Astrocyte (in vitro differentiated cells and primary cell): ENCODE results near the gene ADAM33. TPM values are rescaled to one million over a fixed set of nuclear protein-coding genes. Genes with fewer than 3 reads are reported as not detected.

ENCODE experiments used
- DNase-seq: peaks from one replicate; pipeline ENCODE4 v3.0.0-alpha.2; 2010; ENCODE audit warnings: low read depth
- FAIRE-seq: peaks from 2 replicates; lab custom pipeline; 2011; peaks lifted over from hg19 to GRCh38; lab: Jason Lieb, UNC
- H2AFZ ChIP-seq: 2 replicates; pipeline ENCODE4 v1.6.0; 2012; ENCODE audit warnings: low read depth, low read length, inconsistent platforms
- H3K27ac ChIP-seq: 2 replicates; pipeline ENCODE4 v1.5.1; 2011; ENCODE audit warnings: low read depth, low read length, inconsistent platforms
- H3K27me3 ChIP-seq: 2 replicates; pipeline ENCODE4 v1.6.0; 2011; ENCODE audit warnings: low read length, inconsistent platforms; ENCODE audit not compliant: insufficient read depth
- H3K36me3 ChIP-seq: 2 replicates; pipeline ENCODE4 v1.5.1; 2011; ENCODE audit warnings: low read length, inconsistent platforms; ENCODE audit not compliant: insufficient read depth
- H3K4me1 ChIP-seq: 2 replicates; pipeline ENCODE4 v1.5.1; 2011; ENCODE audit warnings: low read length, inconsistent platforms; ENCODE audit not compliant: insufficient read depth
- H3K4me2 ChIP-seq: 2 replicates; pipeline ENCODE4 v1.6.0; 2012; ENCODE audit warnings: low read length, inconsistent platforms
- H3K4me3 ChIP-seq: 2 replicates; pipeline ENCODE4 v1.5.1; 2011; ENCODE audit warnings: low read depth, mild to moderate bottlenecking, low read length, inconsistent platforms; ENCODE audit not compliant: insufficient read depth
- H3K79me2 ChIP-seq: 2 replicates; pipeline ENCODE4 v1.6.0; 2012; ENCODE audit warnings: mild to moderate bottlenecking, low read length, inconsistent platforms; ENCODE audit not compliant: insufficient read depth
- H3K9ac ChIP-seq: 2 replicates; pipeline ENCODE4 v1.6.0; 2012; ENCODE audit warnings: mild to moderate bottlenecking, low read length, inconsistent platforms
- H3K9me3 ChIP-seq: 2 replicates; pipeline ENCODE4 v1.5.1; 2012; ENCODE audit warnings: low read depth, mild to moderate bottlenecking, low read length, inconsistent platforms; ENCODE audit not compliant: insufficient read depth
- H4K20me1 ChIP-seq: 2 replicates; pipeline ENCODE4 v1.6.0; 2012; ENCODE audit warnings: low read length, inconsistent platforms; ENCODE audit not compliant: insufficient read depth
- H3K27ac Mint-ChIP-seq: one replicate; pipeline ENCODE4 v1.8.0; 2021; ENCODE audit warnings: mild to moderate bottlenecking, mixed read lengths; ENCODE audit not compliant: unreplicated experiment
- H3K27me3 Mint-ChIP-seq: one replicate; pipeline ENCODE4 v1.8.0; 2021; ENCODE audit warnings: low read depth, mixed read lengths; ENCODE audit not compliant: unreplicated experiment
- H3K36me3 Mint-ChIP-seq: one replicate; pipeline ENCODE4 v1.8.0; 2021; ENCODE audit warnings: low read depth, mixed read lengths; ENCODE audit not compliant: unreplicated experiment
- H3K4me1 Mint-ChIP-seq: one replicate; pipeline ENCODE4 v1.8.0; 2021; ENCODE audit warnings: low read depth, mixed read lengths; ENCODE audit not compliant: unreplicated experiment
- H3K4me3 Mint-ChIP-seq: one replicate; pipeline ENCODE4 v1.8.0; 2021; ENCODE audit warnings: mild to moderate bottlenecking, moderate library complexity, mixed read lengths; ENCODE audit not compliant: unreplicated experiment
- H3K9me3 Mint-ChIP-seq: one replicate; pipeline ENCODE4 v1.8.0; 2021; ENCODE audit warnings: mild to moderate bottlenecking, mixed read lengths; ENCODE audit not compliant: unreplicated experiment
- EZH2 ChIP-seq: IDR thresholded peaks from 2 replicates; pipeline ENCODE4 v1.6.1; 2012; ENCODE audit warnings: mild to moderate bottlenecking, low read length, inconsistent platforms; ENCODE audit not compliant: insufficient read depth
- total RNA-seq: library from RNA; stranded (reverse); gene quantifications from 2 replicates; pipeline ENCODE4 v1.2.1, GENCODE V29; 2021
- TF ChIP-seq, protein P1 (sequence below): IDR thresholded peaks from 2 replicates; pipeline ENCODE4 v1.5.1; 2011; ENCODE audit warnings: low read depth, mild to moderate bottlenecking, inconsistent platforms, low read length, moderate library complexity; ENCODE audit not compliant: insufficient read depth

ADAM33 gene
- total RNA-seq, 1 donor from 2014 or later, result 3.0 TPM

DNA sequence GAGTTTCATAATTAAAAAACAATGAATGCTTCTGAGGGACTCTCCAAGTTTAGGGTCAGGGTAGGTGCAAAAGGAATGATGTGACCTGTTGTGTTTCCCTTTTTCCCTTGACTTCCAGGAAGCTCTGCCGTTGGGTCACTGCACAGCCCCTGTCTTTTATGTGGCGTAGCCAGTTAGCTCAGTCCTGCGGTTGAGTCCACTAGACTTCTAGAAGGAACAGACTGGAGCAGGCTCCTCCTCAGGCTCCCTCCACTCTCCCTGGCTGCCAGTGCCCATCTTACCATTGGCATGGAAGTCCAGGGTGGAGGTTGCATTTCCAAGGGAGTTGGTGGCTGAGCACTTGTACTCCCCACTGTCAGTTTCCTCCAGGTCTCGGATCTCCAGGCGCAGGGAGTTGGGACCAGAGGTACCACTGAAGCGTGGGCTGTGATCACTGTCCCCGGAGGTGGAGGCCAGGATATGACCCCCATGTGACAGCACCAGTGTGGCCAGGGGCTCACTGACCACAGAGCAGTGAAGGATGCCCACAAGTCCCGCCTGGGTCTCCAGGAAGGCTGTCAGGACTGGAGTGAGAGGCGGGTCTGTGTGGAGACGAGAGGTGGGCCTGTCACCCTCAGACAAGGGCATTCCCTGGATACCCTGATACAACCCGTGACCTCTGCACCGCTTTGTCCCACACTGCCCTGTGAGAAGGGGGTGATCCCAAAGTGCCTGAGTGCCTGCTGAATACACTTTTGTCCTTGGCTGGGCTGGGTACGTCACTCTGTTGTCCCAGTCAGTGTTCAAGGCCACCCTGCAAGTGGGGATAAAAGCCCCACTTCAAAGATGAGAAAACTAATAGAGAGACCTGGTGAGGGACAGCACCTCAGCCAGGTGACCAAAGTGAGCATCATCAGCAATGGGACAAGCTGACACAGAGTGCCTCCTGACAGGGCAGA is 19.5 kb upstream of the ADAM33 start:
- H3K4me3 ChIP-seq, result no peak overlapping the region
- no peaks in the 10 kb centered on the region for H3K79me2 ChIP-seq
- no peak for FAIRE-seq
- no peaks in the 10 kb centered on the region for H3K9me3 ChIP-seq
- H3K4me2 ChIP-seq, result no peak overlapping the region
- no peaks in the 10 kb centered on the region for H3K36me3 ChIP-seq
- Mint-ChIP-seq H3K27ac (no peak overlapping the region), H3K27me3 (peaks cover 40% of the 10 kb centered on the region), H3K9me3 (peaks cover 2% of the 10 kb centered on the region), H3K36me3 (no peaks in the 10 kb centered on the region), H3K4me1 (no peaks in the 10 kb centered on the region), H3K4me3 (no peak overlapping the region)
- no peak overlapping the region for H3K9ac ChIP-seq
- no peaks in the 10 kb centered on the region for H3K4me1 ChIP-seq
- no peak for DNase-seq
- no peaks in the 10 kb centered on the region for H3K27me3 ChIP-seq
- no peak overlapping the region for H3K27ac ChIP-seq
- TF ChIP-seq, protein P1, sequence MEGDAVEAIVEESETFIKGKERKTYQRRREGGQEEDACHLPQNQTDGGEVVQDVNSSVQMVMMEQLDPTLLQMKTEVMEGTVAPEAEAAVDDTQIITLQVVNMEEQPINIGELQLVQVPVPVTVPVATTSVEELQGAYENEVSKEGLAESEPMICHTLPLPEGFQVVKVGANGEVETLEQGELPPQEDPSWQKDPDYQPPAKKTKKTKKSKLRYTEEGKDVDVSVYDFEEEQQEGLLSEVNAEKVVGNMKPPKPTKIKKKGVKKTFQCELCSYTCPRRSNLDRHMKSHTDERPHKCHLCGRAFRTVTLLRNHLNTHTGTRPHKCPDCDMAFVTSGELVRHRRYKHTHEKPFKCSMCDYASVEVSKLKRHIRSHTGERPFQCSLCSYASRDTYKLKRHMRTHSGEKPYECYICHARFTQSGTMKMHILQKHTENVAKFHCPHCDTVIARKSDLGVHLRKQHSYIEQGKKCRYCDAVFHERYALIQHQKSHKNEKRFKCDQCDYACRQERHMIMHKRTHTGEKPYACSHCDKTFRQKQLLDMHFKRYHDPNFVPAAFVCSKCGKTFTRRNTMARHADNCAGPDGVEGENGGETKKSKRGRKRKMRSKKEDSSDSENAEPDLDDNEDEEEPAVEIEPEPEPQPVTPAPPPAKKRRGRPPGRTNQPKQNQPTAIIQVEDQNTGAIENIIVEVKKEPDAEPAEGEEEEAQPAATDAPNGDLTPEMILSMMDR, result no peak
- no peak for TF ChIP-seq EZH2
- no peak overlapping the region for H2AFZ ChIP-seq
- H4K20me1 ChIP-seq, result no peaks in the 10 kb centered on the region

DNA sequence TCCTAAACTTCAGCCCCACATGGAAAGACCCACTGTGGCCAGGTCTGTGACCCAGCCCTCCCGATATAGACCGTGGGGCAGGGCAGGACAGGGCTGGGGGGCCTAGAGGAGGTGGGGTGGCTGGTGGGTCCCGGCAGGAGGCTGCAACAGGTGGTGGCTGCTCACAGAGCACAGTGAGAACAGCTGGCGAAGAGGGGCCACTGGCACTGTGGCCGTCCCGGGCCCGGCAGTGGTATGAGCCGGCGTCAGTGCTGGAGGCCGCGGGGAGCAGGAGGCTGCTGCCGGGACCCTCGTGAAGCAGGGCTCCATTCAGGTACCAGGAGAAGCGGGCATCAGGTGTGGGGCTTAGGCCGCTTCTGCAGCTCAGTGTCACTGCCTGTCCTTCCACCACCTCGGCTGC is 17.2 kb upstream of the ADAM33 start:
- Mint-ChIP-seq H3K4me3 (no peak overlapping the region), H3K36me3 (no peaks in the 10 kb centered on the region), H3K27ac (no peak overlapping the region), H3K9me3 (peaks cover 2% of the 10 kb centered on the region), H3K27me3 (peaks cover 36% of the 10 kb centered on the region), H3K4me1 (no peaks in the 10 kb centered on the region)
- FAIRE-seq (no peak), DNase-seq (no peak)
- TF ChIP-seq, protein P1, result no peak
- TF ChIP-seq EZH2, result no peak
- no peak overlapping the region for H3K9ac ChIP-seq
- no peaks in the 10 kb centered on the region for H3K9me3 ChIP-seq
- H3K4me2 ChIP-seq, result no peak overlapping the region
- no peak overlapping the region for H2AFZ ChIP-seq
- H3K4me1 ChIP-seq, result no peaks in the 10 kb centered on the region
- no peaks in the 10 kb centered on the region for H4K20me1 ChIP-seq
- no peak overlapping the region for H3K4me3 ChIP-seq
- no peak overlapping the region for H3K27ac ChIP-seq
- H3K27me3 ChIP-seq, result no peaks in the 10 kb centered on the region
- H3K79me2 ChIP-seq, result no peaks in the 10 kb centered on the region
- H3K36me3 ChIP-seq, result no peaks in the 10 kb centered on the region

DNA sequence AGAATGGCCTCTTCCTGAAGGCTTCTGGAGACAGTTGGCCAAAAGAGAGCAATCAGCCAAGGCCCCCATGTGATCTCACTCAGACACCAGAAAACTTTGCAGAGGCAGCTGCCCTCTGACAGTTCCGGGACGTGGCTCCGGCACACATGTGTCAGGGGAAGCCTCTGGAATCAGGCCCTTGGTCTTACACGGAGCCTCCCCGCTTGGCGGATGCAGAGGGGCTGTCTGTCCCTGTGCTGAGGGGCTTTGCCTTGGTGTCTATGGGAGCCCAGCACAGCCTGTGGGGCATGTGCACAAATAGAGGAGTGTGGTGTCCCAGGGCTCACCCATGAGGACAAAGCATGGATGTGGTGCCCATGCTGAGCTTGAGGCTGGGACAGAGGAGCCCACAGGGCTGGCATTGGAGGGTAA is 16.8 kb upstream of the ADAM33 start:
- H3K4me1 ChIP-seq, result no peaks in the 10 kb centered on the region
- DNase-seq (no peak), FAIRE-seq (no peak)
- H3K36me3 ChIP-seq, result no peaks in the 10 kb centered on the region
- H3K27ac Mint-ChIP-seq, result no peak overlapping the region
- H3K4me1 Mint-ChIP-seq, result no peaks in the 10 kb centered on the region
- no peaks in the 10 kb centered on the region for H4K20me1 ChIP-seq
- H3K36me3 Mint-ChIP-seq, result no peaks in the 10 kb centered on the region
- no peak overlapping the region for H3K9ac ChIP-seq
- H3K79me2 ChIP-seq, result no peaks in the 10 kb centered on the region
- no peak overlapping the region for H3K4me3 Mint-ChIP-seq
- H3K4me2 ChIP-seq, result no peak overlapping the region
- TF ChIP-seq, protein P1, result no peak
- TF ChIP-seq EZH2, result no peak
- no peak overlapping the region for H2AFZ ChIP-seq
- H3K9me3 Mint-ChIP-seq, result peaks cover 2% of the 10 kb centered on the region
- H3K27ac ChIP-seq, result no peak overlapping the region
- H3K27me3 Mint-ChIP-seq, result peaks cover 39% of the 10 kb centered on the region
- H3K4me3 ChIP-seq, result no peak overlapping the region
- no peaks in the 10 kb centered on the region for H3K27me3 ChIP-seq
- H3K9me3 ChIP-seq, result no peaks in the 10 kb centered on the region
